Measurements from ENCODE around the gene DNAJB12. TPM values are rescaled to one million over a fixed set of nuclear protein-coding genes. Genes with fewer than 3 reads are reported as not detected.

DNAJB12 gene
- total and polyA plus RNA-seq, 10 of the 15 experiments (the other 5 are each of a cell fraction or from before 2014, with no cell fraction given), result 4.6 to 31.6 (median 18.8) TPM

DNA sequence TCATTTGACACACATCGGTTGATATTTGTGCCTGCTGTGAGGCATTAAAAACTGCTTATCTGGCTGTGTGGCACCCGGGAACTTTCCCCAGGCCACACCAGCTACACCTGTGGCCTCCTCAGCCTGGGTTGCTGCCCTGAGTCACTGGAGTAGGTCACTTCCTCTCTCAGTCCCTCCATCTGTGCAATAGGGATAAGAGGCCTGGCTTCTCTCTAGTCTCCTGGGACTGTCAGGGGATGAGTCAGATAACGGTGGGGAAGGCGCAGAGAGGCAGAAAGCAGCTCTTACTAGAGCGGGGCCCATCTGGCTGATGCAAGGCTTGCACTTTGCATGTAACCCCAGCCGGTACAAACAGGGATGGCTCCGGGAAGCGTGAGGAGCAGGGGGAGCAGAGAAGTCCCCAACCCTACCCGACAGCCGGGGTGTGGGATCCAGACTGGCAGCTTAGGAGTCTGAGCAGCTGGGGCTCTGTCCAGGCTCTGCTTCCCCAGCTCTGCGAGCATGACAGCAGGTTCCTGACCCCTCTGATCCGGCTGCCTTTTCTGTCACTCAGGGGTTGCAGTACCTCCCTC is 34.0 kb downstream of the DNAJB12 start (continued):
- TF ChIP-seq ESRRA (IDR thresholded peaks at IDR 0.05; ENCODE audit: low read length) (peak; percentile 54; the same call in 1 of the 2 replicates), SMARCA5 (IDR thresholded peaks at IDR 0.05) (peak; percentile 82; the same call in 1 of the 2 replicates), JUNB (IDR thresholded peaks at IDR 0.05) (peak; percentile 84), HDAC2 (IDR thresholded peaks at IDR 0.05) (no peak), EED (IDR thresholded peaks at IDR 0.05; ENCODE audit: low read depth) (peak; percentile 99), SUPT20H (IDR thresholded peaks at IDR 0.05; ENCODE audit: borderline replicate concordance, control insufficient read depth, low read depth, low read length) (no peak), ZNF217 (IDR thresholded peaks at IDR 0.05) (peak; percentile 17; the same call in 1 of the 2 replicates), YY1 (IDR thresholded peaks at IDR 0.05; ENCODE audit: low read depth, low read length) (0 out of 2 replicates have a peak, but pooled peaks have one; percentile 41), TCF12 (IDR thresholded peaks at IDR 0.05; ENCODE audit: low read depth, low read length) (peak; percentile 83), IRF4 (IDR thresholded peaks at IDR 0.05; ENCODE audit: low read depth, low read length) (peak; percentile 61; the same call in 1 of the 2 replicates), CBFB (IDR thresholded peaks at IDR 0.05; ENCODE audit: low read depth) (peak; percentile 75; the same call in 1 of the 2 replicates), MEF2A (IDR thresholded peaks at IDR 0.05; ENCODE audit: insufficient read depth, low read depth, low read length) (peak; percentile 54; the same call in 1 of the 2 replicates), SREBF1 (IDR thresholded peaks at IDR 0.05; ENCODE audit: low read length) (no peak), LARP7 (IDR thresholded peaks at IDR 0.05) (peak; percentile 60; the same call in 1 of the 2 replicates), DPF2 (IDR thresholded peaks at IDR 0.05) (peak; percentile 80), IKZF1 (conservative IDR thresholded peaks at IDR 0.05) (peak; percentile 96), NRF1 (conservative IDR thresholded peaks at IDR 0.05; ENCODE audit: low read depth, low read length) (no peak), CREB1 (IDR thresholded peaks at IDR 0.05; ENCODE audit: low read depth) (peak; percentile 73), PML (IDR thresholded peaks at IDR 0.05; ENCODE audit: low read length) (peak; percentile 92; the same call in 1 of the 2 replicates), FOXM1 (IDR thresholded peaks at IDR 0.05; ENCODE audit: low read depth, low read length) (peak; percentile 74; the same call in 1 of the 2 replicates), STAT1 (conservative IDR thresholded peaks at IDR 0.05) (no peak), HDGF (IDR thresholded peaks at IDR 0.05) (peak; percentile 93)
- TF ChIP-seq, protein P1, sequence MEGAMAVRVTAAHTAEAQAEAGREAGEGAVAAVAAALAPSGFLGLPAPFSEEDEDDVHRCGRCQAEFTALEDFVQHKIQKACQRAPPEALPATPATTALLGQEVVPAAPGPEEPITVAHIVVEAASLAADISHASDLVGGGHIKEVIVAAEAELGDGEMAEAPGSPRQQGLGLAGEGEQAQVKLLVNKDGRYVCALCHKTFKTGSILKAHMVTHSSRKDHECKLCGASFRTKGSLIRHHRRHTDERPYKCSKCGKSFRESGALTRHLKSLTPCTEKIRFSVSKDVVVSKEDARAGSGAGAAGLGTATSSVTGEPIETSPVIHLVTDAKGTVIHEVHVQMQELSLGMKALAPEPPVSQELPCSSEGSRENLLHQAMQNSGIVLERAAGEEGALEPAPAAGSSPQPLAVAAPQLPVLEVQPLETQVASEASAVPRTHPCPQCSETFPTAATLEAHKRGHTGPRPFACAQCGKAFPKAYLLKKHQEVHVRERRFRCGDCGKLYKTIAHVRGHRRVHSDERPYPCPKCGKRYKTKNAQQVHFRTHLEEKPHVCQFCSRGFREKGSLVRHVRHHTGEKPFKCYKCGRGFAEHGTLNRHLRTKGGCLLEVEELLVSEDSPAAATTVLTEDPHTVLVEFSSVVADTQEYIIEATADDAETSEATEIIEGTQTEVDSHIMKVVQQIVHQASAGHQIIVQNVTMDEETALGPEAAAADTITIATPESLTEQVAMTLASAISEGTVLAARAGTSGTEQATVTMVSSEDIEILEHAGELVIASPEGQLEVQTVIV (IDR thresholded peaks at IDR 0.05; ENCODE audit: borderline replicate concordance, partially characterized antibody), result no peak
- TF ChIP-seq, protein P2, sequence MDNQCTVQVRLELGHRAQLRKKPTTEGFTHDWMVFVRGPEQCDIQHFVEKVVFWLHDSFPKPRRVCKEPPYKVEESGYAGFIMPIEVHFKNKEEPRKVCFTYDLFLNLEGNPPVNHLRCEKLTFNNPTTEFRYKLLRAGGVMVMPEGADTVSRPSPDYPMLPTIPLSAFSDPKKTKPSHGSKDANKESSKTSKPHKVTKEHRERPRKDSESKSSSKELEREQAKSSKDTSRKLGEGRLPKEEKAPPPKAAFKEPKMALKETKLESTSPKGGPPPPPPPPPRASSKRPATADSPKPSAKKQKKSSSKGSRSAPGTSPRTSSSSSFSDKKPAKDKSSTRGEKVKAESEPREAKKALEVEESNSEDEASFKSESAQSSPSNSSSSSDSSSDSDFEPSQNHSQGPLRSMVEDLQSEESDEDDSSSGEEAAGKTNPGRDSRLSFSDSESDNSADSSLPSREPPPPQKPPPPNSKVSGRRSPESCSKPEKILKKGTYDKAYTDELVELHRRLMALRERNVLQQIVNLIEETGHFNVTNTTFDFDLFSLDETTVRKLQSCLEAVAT (IDR thresholded peaks at IDR 0.05), result peak; percentile 29; the same call in 1 of the 2 replicates
- TF ChIP-seq, protein P3, sequence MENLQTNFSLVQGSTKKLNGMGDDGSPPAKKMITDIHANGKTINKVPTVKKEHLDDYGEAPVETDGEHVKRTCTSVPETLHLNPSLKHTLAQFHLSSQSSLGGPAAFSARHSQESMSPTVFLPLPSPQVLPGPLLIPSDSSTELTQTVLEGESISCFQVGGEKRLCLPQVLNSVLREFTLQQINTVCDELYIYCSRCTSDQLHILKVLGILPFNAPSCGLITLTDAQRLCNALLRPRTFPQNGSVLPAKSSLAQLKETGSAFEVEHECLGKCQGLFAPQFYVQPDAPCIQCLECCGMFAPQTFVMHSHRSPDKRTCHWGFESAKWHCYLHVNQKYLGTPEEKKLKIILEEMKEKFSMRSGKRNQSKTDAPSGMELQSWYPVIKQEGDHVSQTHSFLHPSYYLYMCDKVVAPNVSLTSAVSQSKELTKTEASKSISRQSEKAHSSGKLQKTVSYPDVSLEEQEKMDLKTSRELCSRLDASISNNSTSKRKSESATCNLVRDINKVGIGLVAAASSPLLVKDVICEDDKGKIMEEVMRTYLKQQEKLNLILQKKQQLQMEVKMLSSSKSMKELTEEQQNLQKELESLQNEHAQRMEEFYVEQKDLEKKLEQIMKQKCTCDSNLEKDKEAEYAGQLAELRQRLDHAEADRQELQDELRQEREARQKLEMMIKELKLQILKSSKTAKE (IDR thresholded peaks at IDR 0.05; ENCODE audit: low read depth, poor library complexity, severe bottlenecking), result peak; percentile 65
- TF ChIP-seq, protein P4, sequence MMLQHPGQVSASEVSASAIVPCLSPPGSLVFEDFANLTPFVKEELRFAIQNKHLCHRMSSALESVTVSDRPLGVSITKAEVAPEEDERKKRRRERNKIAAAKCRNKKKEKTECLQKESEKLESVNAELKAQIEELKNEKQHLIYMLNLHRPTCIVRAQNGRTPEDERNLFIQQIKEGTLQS (IDR thresholded peaks at IDR 0.05; ENCODE audit: borderline replicate concordance, extremely low read depth, low read depth, low read length), result no peak

Measured in GM12878 (cell line).